ENCODE results near the gene PARP15.
A peak's percentile ranks its signal among the peaks of the same experiment; 100 is the strongest.

The PARP15 gene

GRCh38 chr3:122671553-122671952 lies 94.1 kb downstream of the PARP15 start:
- no peak for DNase-seq

DNA sequence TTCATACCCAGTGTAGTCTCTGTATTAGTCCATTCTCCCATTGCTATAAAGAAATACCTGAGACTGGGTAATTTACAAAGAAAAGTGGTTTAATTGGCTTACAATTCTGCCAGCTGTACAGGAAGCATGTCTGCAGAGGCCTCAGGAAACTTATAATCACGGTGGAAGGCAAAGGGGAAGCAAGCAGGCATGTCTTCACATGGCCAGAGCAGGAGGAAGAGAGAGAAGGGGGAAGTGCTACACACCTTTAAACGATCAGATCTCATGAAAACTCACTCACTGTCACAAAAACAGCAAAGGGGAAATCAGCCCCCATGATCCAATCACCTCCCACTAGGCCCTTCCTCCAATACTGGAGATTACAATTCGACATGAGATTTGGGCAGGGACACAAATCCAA lies 96.9 kb downstream of the PARP15 start:
- DNase-seq = no peak

- no peak for DNase-seq
Observed at GRCh38 chr3:122676759-122677158, 99.3 kb downstream of the PARP15 start.

- DNase-seq = no peak
Observed at GRCh38 chr3:122677216-122677615, 99.8 kb downstream of the PARP15 start.

DNA sequence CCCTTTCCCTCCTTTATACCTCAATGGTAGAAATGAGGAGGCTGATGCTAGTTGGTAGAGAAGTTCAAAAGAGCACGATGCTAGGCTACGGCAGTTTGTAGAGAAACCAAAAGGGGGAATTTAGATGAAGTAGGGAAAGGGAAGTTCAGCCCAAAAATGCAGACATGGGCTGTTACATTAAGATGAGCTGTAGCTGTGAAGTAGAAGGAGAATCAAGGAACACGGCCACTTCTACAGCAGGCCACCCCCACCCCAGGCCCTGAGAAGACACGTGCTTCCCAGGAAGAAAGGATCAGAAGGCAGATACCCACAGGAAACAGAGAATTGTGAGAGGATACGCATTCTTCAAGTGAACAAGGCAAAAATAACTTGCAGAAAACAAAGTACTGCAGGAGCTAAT lies 101.1 kb downstream of the PARP15 start:
- DNase-seq = no peak

- DNase-seq = peak; percentile 91
Observed at GRCh38 chr3:122679085-122679881, 101.8 kb downstream of the PARP15 start.

DNA sequence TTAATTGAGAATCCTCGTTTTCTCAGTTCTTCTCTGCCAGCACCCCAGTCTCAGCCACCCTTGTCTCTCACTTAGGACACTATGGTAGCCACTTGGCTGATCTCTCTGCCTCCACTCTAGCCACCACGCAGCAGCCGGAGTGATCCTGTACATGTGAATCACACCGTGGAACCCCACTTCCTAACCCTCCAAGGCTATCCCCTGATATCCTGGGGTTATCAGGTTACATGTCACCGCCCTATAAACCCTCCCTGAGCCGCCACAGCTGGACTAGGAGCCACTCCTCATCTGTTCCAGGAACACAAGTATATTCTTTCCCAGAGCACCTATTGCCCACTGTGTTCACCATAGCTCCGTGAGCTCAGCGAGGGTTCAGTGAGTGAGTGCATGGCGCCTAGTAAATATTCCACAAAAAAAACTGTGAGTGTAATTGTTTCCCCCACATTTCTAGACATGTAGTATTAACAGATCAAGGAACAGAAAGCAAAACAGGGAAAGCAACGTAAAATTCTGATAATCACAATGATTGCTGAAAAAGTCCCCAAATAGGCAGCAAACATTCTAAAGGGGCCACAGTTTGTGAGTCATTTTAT lies 102.5 kb downstream of the PARP15 start:
- peak; percentile 73 for DNase-seq

- peak; percentile 94 for DNase-seq
Observed at GRCh38 chr3:122680475-122681283, 103.2 kb downstream of the PARP15 start, which contains the start of gene PARP14. Gene PARP14, plus strand, starts transcription at chr3:122680839. Its CDS starts 45 bp downstream, at chr3:122680884.

GRCh38 chr3:122681284-122681973 lies 104.0 kb downstream of the PARP15 start:
- DNase-seq = peak; percentile 37

DNA sequence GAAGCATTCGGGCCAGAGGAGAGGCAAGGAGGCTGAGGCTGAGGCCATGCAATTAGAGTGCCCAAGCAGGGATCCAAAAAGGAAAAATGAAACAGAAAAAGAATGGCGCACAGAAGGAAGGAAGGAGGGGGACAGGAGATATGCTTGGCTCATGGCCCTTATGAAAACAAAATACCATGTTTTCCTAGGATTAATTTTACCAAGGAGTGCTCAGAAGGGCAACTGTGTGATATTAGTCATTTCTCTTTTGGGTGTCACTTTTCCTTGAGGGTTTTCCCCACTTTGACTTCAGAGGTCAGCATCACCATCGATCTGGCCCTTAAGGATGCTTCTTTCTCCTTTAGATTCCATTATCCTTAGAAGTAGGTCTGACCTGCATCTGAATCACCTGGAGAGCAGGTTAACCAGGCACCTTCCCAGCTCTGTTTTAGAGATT lies 104.5 kb downstream of the PARP15 start:
- no peak for DNase-seq

- DNase-seq = peak; percentile 9
Observed at GRCh38 chr3:122682778-122683411, 105.4 kb downstream of the PARP15 start.

DNA sequence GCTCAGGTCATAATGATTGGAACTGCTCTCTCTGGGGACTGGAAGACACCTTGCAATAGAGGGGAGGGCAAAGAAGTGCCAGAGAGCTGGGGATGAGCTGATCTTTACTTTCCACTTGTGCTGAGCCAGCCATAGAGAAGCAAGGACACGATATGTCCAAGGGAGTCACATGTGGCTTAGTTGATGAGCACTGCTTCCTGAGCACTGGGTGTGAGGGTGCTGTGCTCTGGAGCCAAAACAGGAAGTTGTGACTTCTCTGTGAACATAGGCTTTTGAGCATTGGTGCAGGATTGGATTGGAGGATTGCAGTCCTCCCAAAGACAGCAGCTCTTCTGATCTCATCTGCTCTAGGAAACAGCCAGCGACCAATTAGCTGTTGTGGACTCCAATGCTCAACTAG lies 109.8 kb downstream of the PARP15 start:
- DNase-seq = no peak

Measured in OCI-M1 (cell line).